HEK293T (cell line): ENCODE measurements around the gene RIT1.

ENCODE experiments used
- ARNT ChIP-seq: fragments of 450-650 bp; IDR thresholded peaks from 2 replicates; pipeline ENCODE4 v1.6.1; 2017; ENCODE audit warnings: mild to moderate bottlenecking
- BHLHE40 ChIP-seq: fragments of 450-650 bp; IDR thresholded peaks from 2 replicates; pipeline ENCODE4 v1.6.1; 2016; ENCODE audit warnings: mild to moderate bottlenecking, moderate library complexity, borderline replicate concordance
- CTBP1 ChIP-seq: fragments of 450-650 bp; IDR thresholded peaks from 2 replicates; pipeline ENCODE4 v1.6.1; 2016; ENCODE audit warnings: borderline replicate concordance
- ELF4 ChIP-seq: fragments of 450-650 bp; IDR thresholded peaks from 2 replicates; pipeline ENCODE4 v1.6.1; 2017; ENCODE audit warnings: antibody characterized with exemption
- FOXA1 ChIP-seq: fragments of 450-650 bp; IDR thresholded peaks from 2 replicates; pipeline ENCODE4 v1.6.1; 2016; ENCODE audit warnings: mild to moderate bottlenecking
- FOXM1 ChIP-seq: fragments of 450-650 bp; IDR thresholded peaks from 2 replicates; pipeline ENCODE4 v1.6.1; 2017; ENCODE audit warnings: mild to moderate bottlenecking, borderline replicate concordance
- HDGF ChIP-seq: fragments of 450-650 bp; IDR thresholded peaks from 2 replicates; pipeline ENCODE4 v1.6.1; 2017; ENCODE audit warnings: antibody characterized with exemption, borderline replicate concordance
- NFRKB ChIP-seq: fragments of 450-650 bp; IDR thresholded peaks from 2 replicates; pipeline ENCODE4 v1.6.1; 2016; ENCODE audit warnings: mild to moderate bottlenecking, moderate library complexity
- SP1 ChIP-seq: fragments of 450-650 bp; IDR thresholded peaks from 2 replicates; pipeline ENCODE4 v1.6.1; 2017
- SUZ12 ChIP-seq: fragments of 450-650 bp; IDR thresholded peaks from 2 replicates; pipeline ENCODE4 v1.6.1; 2016; ENCODE audit warnings: mild to moderate bottlenecking
- TARDBP ChIP-seq: fragments of 450-650 bp; IDR thresholded peaks from 2 replicates; pipeline ENCODE4 v1.6.1; 2016
- ZNF384 ChIP-seq: fragments of 450-650 bp; IDR thresholded peaks from 2 replicates; pipeline ENCODE4 v1.6.1; 2016
- TF ChIP-seq, protein P1 (sequence below): fragments of 450-650 bp; IDR thresholded peaks from 2 replicates; pipeline ENCODE4 v1.6.1; 2016

DNA sequence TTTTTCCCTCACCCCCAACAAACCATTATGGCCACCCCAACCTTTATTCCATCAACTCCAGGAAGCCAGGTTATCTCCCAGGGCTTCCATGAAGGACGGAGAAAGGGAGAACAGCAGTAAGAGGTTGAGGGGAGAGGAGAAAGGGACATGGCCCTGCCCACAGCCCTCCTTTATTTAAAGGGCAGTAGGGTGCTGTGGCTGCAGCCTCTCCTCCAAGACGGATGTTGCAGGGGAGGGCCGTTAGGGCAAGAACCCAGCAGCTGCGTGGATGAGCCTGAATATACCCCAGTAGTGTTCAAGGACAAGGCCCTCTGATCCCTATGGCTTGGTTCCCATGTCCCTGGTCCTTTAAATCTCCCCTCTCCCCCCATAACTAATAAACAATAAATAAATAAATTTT is 36.1 kb upstream of the RIT1 start:
- no peak for TF ChIP-seq NFRKB
- no peak for TF ChIP-seq SP1
- TF ChIP-seq SUZ12: no peak
- no peak for TF ChIP-seq BHLHE40
- no peak for TF ChIP-seq CTBP1
- TF ChIP-seq FOXM1: no peak
- no peak for TF ChIP-seq ZNF384
- TF ChIP-seq HDGF: no peak
- TF ChIP-seq ARNT: no peak
- TF ChIP-seq, protein P1, sequence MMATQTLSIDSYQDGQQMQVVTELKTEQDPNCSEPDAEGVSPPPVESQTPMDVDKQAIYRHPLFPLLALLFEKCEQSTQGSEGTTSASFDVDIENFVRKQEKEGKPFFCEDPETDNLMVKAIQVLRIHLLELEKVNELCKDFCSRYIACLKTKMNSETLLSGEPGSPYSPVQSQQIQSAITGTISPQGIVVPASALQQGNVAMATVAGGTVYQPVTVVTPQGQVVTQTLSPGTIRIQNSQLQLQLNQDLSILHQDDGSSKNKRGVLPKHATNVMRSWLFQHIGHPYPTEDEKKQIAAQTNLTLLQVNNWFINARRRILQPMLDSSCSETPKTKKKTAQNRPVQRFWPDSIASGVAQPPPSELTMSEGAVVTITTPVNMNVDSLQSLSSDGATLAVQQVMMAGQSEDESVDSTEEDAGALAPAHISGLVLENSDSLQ: no peak
- TF ChIP-seq FOXA1: no peak
- TF ChIP-seq ELF4: no peak
- TF ChIP-seq TARDBP: no peak
